H1 (cell line): Measurements from ENCODE around the gene CCDC138. TPM values are rescaled to one million over a fixed set of nuclear protein-coding genes. Genes with fewer than 3 reads are reported as not detected.

Experiments
- CTCF ChIA-PET: fragments of 300-600 bp; sonication (Branson Sonifier 250); formaldehyde crosslinking; loops from one replicate; lab custom pipeline; 2021; ENCODE audit not compliant: partially characterized antibody; lab: Charles Lee
- POLR2A ChIA-PET: fragments of 300-600 bp; sonication (Branson Sonifier 250); formaldehyde crosslinking; loops from one replicate; lab custom pipeline; 2021; ENCODE audit warnings: inconsistent platforms; ENCODE audit not compliant: partially characterized antibody; lab: Charles Lee
- DNase-seq, 2 experiments: peaks; one replicate each; pipeline versions ENCODE4 v3.0.0 to v3.0.0-alpha.2; 2010 to 2022; ENCODE audit warnings: low spot score in 2 of 2, low read depth in 1 of 2, mixed read lengths in 1 of 2
- FAIRE-seq: peaks from 2 replicates; lab custom pipeline; 2011; peaks lifted over from hg19 to GRCh38; lab: Jason Lieb, UNC
- H2AFZ ChIP-seq: 2 replicates; pipeline ENCODE4 v1.8.1; 2012; ENCODE audit warnings: low read length, inconsistent platforms
- H2AK5ac ChIP-seq: 2 replicates; pipeline ENCODE4 v1.6.1; 2013; ENCODE audit warnings: low read depth, low read length
- H2BK120ac ChIP-seq: replicated peaks from 2 replicates; pipeline ENCODE3; 2013; ENCODE audit warnings: low read depth, low read length, inconsistent platforms
- H2BK12ac ChIP-seq: 2 replicates; pipeline ENCODE4 v1.6.1; 2013; ENCODE audit warnings: low read depth, low read length
- H2BK15ac ChIP-seq: 2 replicates; pipeline ENCODE4 v1.6.1; 2013; ENCODE audit warnings: low read length
- H2BK20ac ChIP-seq: 2 replicates; pipeline ENCODE4 v1.6.1; 2013; ENCODE audit warnings: low read length
- H2BK5ac ChIP-seq: 2 replicates; pipeline ENCODE4 v1.6.1; 2013; ENCODE audit warnings: low read depth, low read length
- H3K14ac ChIP-seq: 2 replicates; pipeline ENCODE4 v1.6.1; 2013; ENCODE audit warnings: inconsistent platforms; ENCODE audit not compliant: insufficient read length
- H3K18ac ChIP-seq: 2 replicates; pipeline ENCODE4 v1.6.1; 2013; ENCODE audit warnings: low read length; ENCODE audit errors: extremely low read depth
- H3K23ac ChIP-seq: 2 replicates; pipeline ENCODE4 v1.6.1; 2013; ENCODE audit warnings: inconsistent platforms; ENCODE audit not compliant: insufficient read length
- H3K23me2 ChIP-seq: 2 replicates; pipeline ENCODE4 v1.6.1; 2013; ENCODE audit warnings: low read depth, low read length
- H3K27ac ChIP-seq: 2 replicates; pipeline ENCODE4 v1.6.1; 2011; ENCODE audit warnings: low read depth, low read length, inconsistent platforms
- H3K27me3 ChIP-seq, 4 experiments: replicated peaks in 1 of 4; 1 replicate in 1 of 4; 2 replicates in 3 of 4; pipeline versions ENCODE4 v1.6.1 to v1.8.1; 2011 to 2013; ENCODE audit warnings: low read length in 3 of 4, mild to moderate bottlenecking in 3 of 4, inconsistent platforms in 2 of 4, mixed read lengths in 2 of 4, moderate library complexity in 1 of 4; ENCODE audit not compliant: control insufficient read depth in 3 of 4, insufficient read depth in 3 of 4; ENCODE audit errors: extremely low read depth in 1 of 4
- H3K36me3 ChIP-seq, 4 experiments: 2 replicates each; pipeline versions ENCODE4 v1.6.1 to v1.8.1; 2011 to 2013; ENCODE audit warnings: mild to moderate bottlenecking in 4 of 4, low read length in 3 of 4, moderate library complexity in 2 of 4, control low read depth in 1 of 4, inconsistent platforms in 1 of 4; ENCODE audit not compliant: insufficient read depth in 4 of 4, control insufficient read depth in 2 of 4
- H3K4ac ChIP-seq: replicated peaks from 2 replicates; pipeline ENCODE3; 2013; ENCODE audit warnings: low read length, low read depth, mixed read lengths, inconsistent platforms; ENCODE audit not compliant: insufficient read length
- H3K4me1 ChIP-seq, 4 experiments: replicated peaks in 1 of 4; 1 replicate in 1 of 4; 2 replicates in 3 of 4; pipeline versions ENCODE4 v1.6.1 to v1.8.1; 2011 to 2013; ENCODE audit warnings: low read length in 3 of 4, inconsistent platforms in 2 of 4, mixed read lengths in 1 of 4; ENCODE audit not compliant: insufficient read depth in 4 of 4, control insufficient read depth in 3 of 4
- H3K4me2 ChIP-seq, 2 experiments: 2 replicates each; pipeline versions ENCODE4 v1.6.1 to v1.8.1; 2011 to 2013; ENCODE audit warnings: low read depth in 2 of 2, low read length in 2 of 2, control low read depth in 1 of 2, inconsistent platforms in 1 of 2, mild to moderate bottlenecking in 1 of 2; ENCODE audit not compliant: insufficient read depth in 1 of 2
- H3K4me3 ChIP-seq, 4 experiments: fragments of 200-600, 300-600 bp in 1 of 4; sonication (generic), shearing (Covaris generic), sonication (Bioruptor Twin) in 1 of 4; 2 replicates each; pipeline versions ENCODE4 v1.5.1 to v1.8.1; 2011 to 2016; ENCODE audit warnings: low read length in 4 of 4, low read depth in 3 of 4, control low read depth in 2 of 4, inconsistent platforms in 2 of 4, mild to moderate bottlenecking in 2 of 4, mixed read lengths in 1 of 4, moderate library complexity in 1 of 4; ENCODE audit not compliant: insufficient read depth in 2 of 4; ENCODE audit errors: extremely low read depth in 1 of 4
- H3K56ac ChIP-seq: replicated peaks from 2 replicates; pipeline ENCODE3; 2013; ENCODE audit warnings: low read depth, mild to moderate bottlenecking, mixed read lengths, low read length, inconsistent platforms; ENCODE audit not compliant: insufficient read length
- H3K79me1 ChIP-seq: 2 replicates; pipeline ENCODE4 v1.6.1; 2013; ENCODE audit warnings: low read depth, low read length, control low read depth
- H3K79me2 ChIP-seq, 2 experiments: 2 replicates each; pipeline versions ENCODE4 v1.6.1 to v1.8.1; 2012 to 2013; ENCODE audit warnings: low read length in 2 of 2, mild to moderate bottlenecking in 2 of 2, inconsistent platforms in 1 of 2; ENCODE audit not compliant: insufficient read depth in 2 of 2, control insufficient read depth in 1 of 2
- H3K9ac ChIP-seq, 4 experiments: replicated peaks in 1 of 4; 1 replicate in 1 of 4; 2 replicates in 3 of 4; pipeline versions ENCODE4 v1.6.1 to v1.8.1; 2011 to 2013; ENCODE audit warnings: low read depth in 3 of 4, low read length in 3 of 4, control low read depth in 2 of 4, mild to moderate bottlenecking in 2 of 4, moderate library complexity in 2 of 4, inconsistent platforms in 1 of 4; ENCODE audit errors: extremely low read depth in 1 of 4
- H3K9me3 ChIP-seq, 2 experiments: 2 replicates each; pipeline versions ENCODE4 v1.6.1 to v1.8.1; 2012 to 2013; ENCODE audit warnings: mild to moderate bottlenecking in 2 of 2, moderate library complexity in 2 of 2, control low read depth in 1 of 2, inconsistent platforms in 1 of 2, low read depth in 1 of 2, low read length in 1 of 2, mixed read lengths in 1 of 2; ENCODE audit not compliant: insufficient read depth in 2 of 2
- H4K20me1 ChIP-seq, 2 experiments: replicated peaks in 1 of 2; 2 replicates each; pipeline versions ENCODE3 to v1.8.1; 2011 to 2013; ENCODE audit warnings: inconsistent platforms in 2 of 2, low read length in 2 of 2, mild to moderate bottlenecking in 1 of 2; ENCODE audit not compliant: insufficient read depth in 2 of 2, control insufficient read depth in 1 of 2
- H4K5ac ChIP-seq: 2 replicates; pipeline ENCODE4 v1.6.1; 2013; ENCODE audit warnings: low read length, low read depth, mixed read lengths, inconsistent platforms; ENCODE audit not compliant: insufficient read length
- H4K8ac ChIP-seq: 2 replicates; pipeline ENCODE4 v1.8.0; 2013; ENCODE audit warnings: mild to moderate bottlenecking, moderate library complexity, low read length, inconsistent platforms; ENCODE audit not compliant: insufficient read depth; ENCODE audit errors: extremely low read depth
- H4K91ac ChIP-seq: replicated peaks from 2 replicates; pipeline ENCODE3; 2013; ENCODE audit warnings: low read length, mixed read lengths, inconsistent platforms; ENCODE audit not compliant: insufficient read length
- GABPA ChIP-seq: IDR thresholded peaks from 2 replicates; pipeline ENCODE4 v1.6.1; 2011; ENCODE audit warnings: mild to moderate bottlenecking, low read length, moderate library complexity, borderline replicate concordance; ENCODE audit not compliant: insufficient read depth
- HDAC2 ChIP-seq, 2 experiments: fragments of 300-600 bp in 1 of 2; sonication (generic) in 1 of 2; IDR thresholded peaks; 2 replicates each; pipeline ENCODE4 v1.6.1; 2011 to 2012; ENCODE audit warnings: low read depth in 2 of 2, low read length in 2 of 2, mild to moderate bottlenecking in 2 of 2, moderate library complexity in 2 of 2, borderline replicate concordance in 1 of 2, inconsistent platforms in 1 of 2
- POLR2A ChIP-seq, 2 experiments: IDR thresholded peaks; 1 replicate in 1 of 2; 2 replicates in 1 of 2; pipeline ENCODE4 v1.6.1; 2011; ENCODE audit warnings: low read depth in 2 of 2, low read length in 2 of 2, mild to moderate bottlenecking in 2 of 2; ENCODE audit errors: control extremely low read depth in 1 of 2
- POU5F1 ChIP-seq: IDR thresholded peaks from 2 replicates; pipeline ENCODE4 v1.6.1; 2011; ENCODE audit warnings: low read depth, mild to moderate bottlenecking, low read length, moderate library complexity
- RFX5 ChIP-seq: IDR thresholded peaks from 2 replicates; pipeline ENCODE4 v1.6.1; 2011; ENCODE audit warnings: low read depth, low read length, improper control_type of control experiment, borderline replicate concordance
- SUZ12 ChIP-seq: fragments of 200-600 bp; sonication (generic); IDR thresholded peaks from 2 replicates; pipeline ENCODE4 v1.6.1; 2012; ENCODE audit warnings: mild to moderate bottlenecking, inconsistent platforms, low read length, moderate library complexity, mixed read lengths
- YY1 ChIP-seq: IDR thresholded peaks from 2 replicates; pipeline ENCODE4 v1.6.1; 2011; ENCODE audit warnings: low read depth, mild to moderate bottlenecking, low read length
- WGBS, 2 experiments: shearing (Covaris generic) in 1 of 2; methylation state at CpG; one replicate each; pipeline versions ENCODE4 v1.1.6 to v1.1.7; 2013 to 2015; ENCODE audit warnings: low lambda C conversion rate in 2 of 2, mixed read lengths in 2 of 2, inconsistent platforms in 1 of 2, low coverage in 1 of 2, missing lambda C conversion rate in 1 of 2; ENCODE audit not compliant: insufficient replicate concordance in 2 of 2, insufficient coverage in 1 of 2, insufficient read length in 1 of 2; ENCODE audit errors: extremely low coverage in 1 of 2, missing lambda C conversion rate in 1 of 2; 5-methylcytosine and 5-hydroxymethylcytosine counted together
- polyA plus RNA-seq, 7 experiments: library from polyadenylated mRNA; depleted of rRNA in 3 of 7; stranded (reverse) in 5 of 7; unstranded in 2 of 7; fragments of >200 nt in 5 of 7; fragments of 200-250 nt in 2 of 7; gene quantifications; 1 replicate in 5 of 7; 2 replicates in 1 of 7; 4 replicates in 1 of 7; pipeline versions ENCODE4 v1.2.1 to v1.2.3, GENCODE V29; 2011 to 2013; ENCODE audit warnings: missing spikeins in 2 of 7, mixed read lengths in 2 of 7
- total RNA-seq: library from RNA; stranded (reverse); fragmentation: NEBNext Ultra II Directional; extraction: Animal tissue kit (Norgen Biotek cat#: 25700); gene quantifications from 2 replicates; pipeline ENCODE4 v1.2.1, GENCODE V29; 2021

Gene CCDC138
- total and polyA plus RNA-seq, 2 of the 8 experiments (the other 6 are each of a cell fraction or from before 2014, with no cell fraction given), result 8.3 to 29.8 TPM

DNA sequence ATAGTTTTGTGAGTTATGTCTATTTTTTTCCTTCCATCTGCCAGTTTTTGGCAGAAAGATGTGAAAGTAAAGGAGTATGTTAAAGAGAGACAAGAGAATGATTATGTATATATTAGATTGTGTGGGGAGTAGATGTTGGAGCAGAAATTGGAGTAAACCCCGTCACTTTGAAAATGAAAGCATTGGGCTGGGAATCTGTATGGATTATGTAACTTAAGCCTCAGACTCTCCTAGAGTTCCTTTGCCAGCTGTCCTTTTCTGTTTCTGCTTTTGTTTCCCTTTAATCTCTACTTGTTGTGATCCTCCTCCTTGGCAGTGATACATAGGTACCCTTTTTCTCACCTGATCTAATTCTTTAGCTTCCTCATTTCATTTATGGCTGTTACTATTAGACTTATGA lies 19.2 kb downstream of the CCDC138 start:
- Histone ChIP-seq H2AFZ (no peak overlapping the region), H4K91ac (no peak overlapping the region), H3K18ac (no peak overlapping the region), H3K23ac (no peak overlapping the region), H2BK120ac (no peak overlapping the region), H3K27me3 (no peaks in the 10 kb centered on the region), H3K14ac (no peak overlapping the region), H4K8ac (no peak overlapping the region), H3K79me2 (peaks cover 0 to 34% of the 10 kb centered on the region in 2 experiments; a peak in 2 of 4 replicates), H2BK20ac (no peak overlapping the region), H3K56ac (no peak overlapping the region), H2AK5ac (no peak overlapping the region), H3K4me2 (no peak overlapping the region), H3K79me1 (no peaks in the 10 kb centered on the region), H2BK5ac (no peak overlapping the region), H2BK15ac (no peak overlapping the region), H2BK12ac (no peak overlapping the region), H3K9me3 (peaks cover 0 to 6% of the 10 kb centered on the region in 2 experiments; a peak in 1 of 4 replicates), H3K27ac (no peak overlapping the region), H3K4ac (no peak overlapping the region), H3K23me2 (no peaks in the 10 kb centered on the region; the same call in 1 of the 2 replicates), H3K4me3 (no peak overlapping the region), H4K5ac (no peak overlapping the region), H3K4me1 (no peaks in the 10 kb centered on the region), H3K9ac (no peak overlapping the region), H3K36me3 (peaks cover 2 to 56% (median 33%) of the 10 kb centered on the region in 4 experiments; a peak in 6 of 8 replicates), H4K20me1 (peaks cover 0 to 4% of the 10 kb centered on the region in 2 experiments)
- 77% methylated on average over 1 of the region's 1 CpG; no CpG with 5 or more reads in 1 of the 2 experiments for WGBS, 2 experiments
- no peak for TF ChIP-seq HDAC2 (IDR thresholded peaks at IDR 0.05; ENCODE audit: borderline replicate concordance in 1 of 2, low read depth in 2 of 2, low read length in 2 of 2)
- TF ChIP-seq POU5F1, result no peak
- TF ChIP-seq GABPA, result no peak
- TF ChIP-seq SUZ12, result no peak
- TF ChIP-seq POLR2A (IDR thresholded peaks at IDR 0.05; ENCODE audit: control extremely low read depth in 1 of 2, low read depth in 2 of 2, low read length in 2 of 2), result no peak
- TF ChIP-seq YY1, result no peak
- TF ChIP-seq RFX5, result no peak
- DNase-seq (no peak), FAIRE-seq (no peak)
- ChIA-PET CTCF (no interaction called here), POLR2A (no interaction called here)
